Panc1 (cell line): Measurements from ENCODE around the gene DACH1.

Experiments
- SIN3A ChIP-seq: IDR thresholded peaks from 2 replicates; pipeline ENCODE4 v1.6.1; 2012; ENCODE audit warnings: low read depth, mild to moderate bottlenecking, low read length, moderate library complexity, borderline replicate concordance; ENCODE audit not compliant: insufficient read depth
- TF ChIP-seq, protein P1 (sequence below): fragments of 450-650 bp; IDR thresholded peaks from 2 replicates; pipeline ENCODE4 v1.5.1; 2017; ENCODE audit warnings: mild to moderate bottlenecking

DNA sequence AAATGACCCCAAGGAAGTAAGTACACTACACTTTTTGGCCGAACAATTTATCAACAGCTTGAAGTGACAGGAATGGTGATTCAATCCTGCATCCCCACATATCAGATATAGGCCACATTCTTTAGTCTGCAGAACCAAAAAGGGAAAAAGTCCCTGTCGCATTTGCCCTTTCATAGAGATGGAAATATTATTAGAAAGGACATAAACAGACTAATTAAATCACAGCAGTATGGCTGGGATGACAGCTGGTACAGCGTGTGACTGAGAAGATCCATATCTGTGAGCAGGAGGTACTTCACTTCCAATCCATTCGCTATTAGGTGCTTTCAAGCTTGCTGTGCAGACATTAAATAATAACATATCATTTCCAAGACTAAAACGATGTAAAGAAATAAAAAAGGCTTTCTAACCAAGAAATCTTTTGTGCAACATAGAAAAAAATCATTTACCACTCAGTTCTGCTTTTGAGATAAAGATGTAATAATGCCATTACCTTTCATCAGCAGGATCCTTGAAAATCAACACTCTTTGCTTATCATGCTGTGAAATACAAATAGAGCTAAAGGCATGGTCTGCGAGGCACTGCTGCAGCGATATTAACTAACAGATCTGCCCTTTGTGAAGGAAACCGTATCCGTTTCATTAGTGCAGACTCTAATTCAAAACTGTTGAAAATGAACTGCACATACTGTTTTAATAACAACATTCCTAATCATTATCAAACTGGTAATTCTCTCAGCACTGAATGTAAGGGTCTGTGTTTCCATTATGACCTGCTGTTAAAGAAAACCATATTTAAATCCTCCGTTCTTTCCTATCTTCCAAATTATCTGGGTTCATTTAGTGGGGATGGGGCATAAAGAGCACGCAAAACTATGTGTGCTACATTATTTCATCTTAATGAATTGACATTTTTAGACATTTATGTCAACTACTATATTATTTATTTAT, 245.6 kb downstream of the DACH1 start:
- TF ChIP-seq, protein P1, sequence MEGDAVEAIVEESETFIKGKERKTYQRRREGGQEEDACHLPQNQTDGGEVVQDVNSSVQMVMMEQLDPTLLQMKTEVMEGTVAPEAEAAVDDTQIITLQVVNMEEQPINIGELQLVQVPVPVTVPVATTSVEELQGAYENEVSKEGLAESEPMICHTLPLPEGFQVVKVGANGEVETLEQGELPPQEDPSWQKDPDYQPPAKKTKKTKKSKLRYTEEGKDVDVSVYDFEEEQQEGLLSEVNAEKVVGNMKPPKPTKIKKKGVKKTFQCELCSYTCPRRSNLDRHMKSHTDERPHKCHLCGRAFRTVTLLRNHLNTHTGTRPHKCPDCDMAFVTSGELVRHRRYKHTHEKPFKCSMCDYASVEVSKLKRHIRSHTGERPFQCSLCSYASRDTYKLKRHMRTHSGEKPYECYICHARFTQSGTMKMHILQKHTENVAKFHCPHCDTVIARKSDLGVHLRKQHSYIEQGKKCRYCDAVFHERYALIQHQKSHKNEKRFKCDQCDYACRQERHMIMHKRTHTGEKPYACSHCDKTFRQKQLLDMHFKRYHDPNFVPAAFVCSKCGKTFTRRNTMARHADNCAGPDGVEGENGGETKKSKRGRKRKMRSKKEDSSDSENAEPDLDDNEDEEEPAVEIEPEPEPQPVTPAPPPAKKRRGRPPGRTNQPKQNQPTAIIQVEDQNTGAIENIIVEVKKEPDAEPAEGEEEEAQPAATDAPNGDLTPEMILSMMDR = no peak
- no peak for TF ChIP-seq SIN3A
